Stimulated activated CD4-positive, alpha-beta T cell treated with anti-CD3 and anti-CD28 coated beads, Interleukin-12 subunit alpha, Interleukin-12 subunit beta, amount 100 ng/mL, for 4 hours (primary cell): ENCODE data around the gene GNPTG.

ENCODE experiments used
- DNase-seq: peaks from one replicate; pipeline ENCODE4 v3.0.0-alpha.2; 2020

Gene GNPTG

GRCh38 chr16:1375741-1376410, 24.1 kb downstream of the GNPTG start:
- no peak for DNase-seq

DNA sequence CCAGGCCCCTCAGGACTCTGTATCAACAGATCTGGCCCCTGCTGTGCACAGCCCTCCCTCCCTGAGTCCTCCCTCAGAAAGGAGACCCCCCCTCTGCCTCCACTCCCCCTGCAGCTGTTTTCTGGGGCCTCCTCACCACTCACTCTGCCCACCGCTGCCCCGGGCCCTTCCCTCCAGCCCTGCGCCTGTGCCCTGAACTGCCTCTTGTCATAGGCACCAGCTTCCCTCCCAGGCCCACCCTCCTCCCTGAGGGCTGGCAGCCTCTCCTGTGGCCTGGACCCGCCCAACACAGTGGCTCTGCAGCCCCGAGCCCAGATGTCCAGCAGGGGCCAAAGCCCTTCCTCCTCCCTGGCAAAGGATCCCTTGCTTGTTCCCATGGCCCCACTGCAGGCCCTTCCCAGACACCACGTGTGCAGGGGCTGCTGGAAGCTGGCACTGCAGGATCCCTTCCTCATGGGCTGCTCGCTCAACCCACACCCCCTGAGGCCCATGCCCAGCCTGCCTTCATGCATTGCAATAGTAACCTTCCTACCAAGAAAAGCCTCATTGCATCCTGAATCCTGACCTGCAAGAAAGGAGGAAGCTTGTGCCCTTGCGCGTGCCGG, 25.8 kb downstream of the GNPTG start:
- no peak for DNase-seq

- DNase-seq: no peak
Measured at GRCh38 chr16:1378087-1378803, 26.5 kb downstream of the GNPTG start.

- DNase-seq: peak; percentile 75
Measured at GRCh38 chr16:1378804-1379303, 27.1 kb downstream of the GNPTG start.

GRCh38 chr16:1379304-1380076, 27.8 kb downstream of the GNPTG start:
- DNase-seq: peak; percentile 83

DNA sequence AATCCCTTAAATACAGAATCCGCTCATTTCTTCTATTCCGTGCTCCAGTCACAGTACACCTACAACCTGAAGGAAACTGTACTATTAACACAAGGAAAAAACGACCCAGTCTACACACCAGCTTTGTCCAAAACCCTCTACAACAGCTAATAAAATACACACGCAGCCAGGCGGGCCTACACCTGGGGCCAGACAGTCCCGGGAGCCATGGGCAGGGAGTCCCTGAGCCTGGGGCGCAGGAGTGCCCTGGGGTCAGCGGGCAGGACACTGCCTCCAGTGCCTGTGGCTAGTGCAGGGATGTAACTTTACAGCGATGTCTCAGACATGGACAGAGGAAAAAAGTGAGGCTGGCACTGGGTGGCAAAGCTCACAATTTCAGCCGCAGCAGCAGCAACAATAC, 28.5 kb downstream of the GNPTG start:
- no peak for DNase-seq

GRCh38 chr16:1381612-1382406, 30.1 kb downstream of the GNPTG start:
- DNase-seq: no peak

DNA sequence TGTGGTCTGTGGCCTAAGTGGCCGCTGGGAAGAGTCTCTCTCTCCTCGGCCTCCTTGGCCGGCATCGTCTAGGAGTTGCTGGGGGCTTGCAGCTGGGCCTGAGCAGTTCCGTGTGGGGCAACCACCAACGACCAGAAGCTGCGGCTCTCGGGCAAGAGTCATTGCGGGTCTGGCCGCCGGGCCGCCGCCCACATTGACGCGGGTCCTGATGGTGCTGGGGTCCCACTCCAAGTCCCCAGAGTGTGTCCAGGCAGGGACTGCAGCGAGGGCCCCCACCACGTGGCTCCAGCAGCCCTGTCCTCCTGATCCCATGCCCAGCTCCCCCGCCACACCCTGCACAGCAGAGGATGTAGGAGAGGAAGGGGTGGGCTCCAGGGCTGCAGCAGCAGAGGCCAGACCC, 31.8 kb downstream of the GNPTG start:
- DNase-seq: no peak

- no peak for DNase-seq
Measured at GRCh38 chr16:1385232-1385631, 33.5 kb downstream of the GNPTG start.

DNA sequence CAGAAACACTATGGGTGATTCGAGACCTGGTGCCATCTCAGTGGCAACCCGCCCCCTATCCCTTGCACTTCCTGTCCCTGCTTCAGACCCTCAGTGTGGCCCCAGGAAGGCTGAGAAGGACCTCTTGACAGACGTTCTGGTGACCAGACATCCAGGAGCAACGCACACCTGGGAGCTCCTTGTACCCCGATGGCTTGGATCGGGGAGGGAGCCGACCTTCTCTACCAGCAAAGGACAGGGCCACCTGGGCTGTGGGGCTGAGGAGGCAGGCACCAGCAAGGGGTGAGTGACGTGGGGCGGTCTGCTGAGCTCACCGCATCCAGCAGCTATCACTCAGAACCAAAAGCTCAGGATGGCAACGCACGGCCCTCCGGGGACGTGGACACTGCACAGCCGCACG, 35.6 kb downstream of the GNPTG start:
- DNase-seq: no peak

DNA sequence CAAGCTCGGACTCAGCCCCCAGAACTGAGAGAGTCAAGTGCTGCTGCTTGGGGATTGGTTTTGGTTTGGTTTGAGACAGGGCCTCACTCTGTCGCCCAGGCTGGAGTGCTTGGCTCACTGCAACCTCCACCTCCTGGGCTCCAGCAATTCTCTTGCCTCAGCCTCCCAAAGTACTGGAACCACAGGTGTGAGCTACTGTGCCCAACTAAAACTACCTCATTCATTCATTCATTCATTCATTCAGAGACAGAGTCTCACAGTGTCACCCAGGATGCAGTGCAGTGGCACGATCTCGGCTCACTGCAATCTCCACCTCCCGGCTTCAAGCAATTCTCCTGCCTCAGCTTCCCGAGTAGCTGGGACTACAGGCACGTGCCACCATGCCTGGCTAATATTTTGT, 38.0 kb downstream of the GNPTG start:
- no peak for DNase-seq

DNA sequence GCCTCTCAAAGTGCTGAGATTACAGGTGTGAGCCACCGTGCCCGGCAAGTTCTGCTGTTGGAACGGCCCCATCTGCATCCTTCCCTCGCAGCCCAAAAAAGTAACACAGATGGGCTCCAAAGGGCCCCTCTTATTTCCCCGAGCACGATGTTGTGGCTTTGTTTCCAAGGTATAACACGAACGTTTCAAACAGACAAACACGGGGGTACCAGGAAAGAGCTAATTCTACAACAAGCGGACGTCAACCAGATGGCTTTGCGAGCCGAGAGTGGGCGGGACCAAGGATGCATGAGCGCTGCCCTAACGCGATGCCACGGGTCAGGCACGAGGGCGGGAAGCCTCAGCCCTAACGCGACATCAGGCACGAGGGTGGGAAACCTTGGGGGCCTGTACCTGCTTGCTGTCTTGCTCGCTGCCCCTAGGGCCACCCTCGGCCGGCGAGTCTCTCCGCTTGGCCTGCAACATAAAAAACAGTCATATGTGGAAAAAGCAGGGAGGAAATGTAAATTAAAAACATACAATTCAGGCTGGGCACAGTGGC, 38.6 kb downstream of the GNPTG start:
- DNase-seq: no peak

DNA sequence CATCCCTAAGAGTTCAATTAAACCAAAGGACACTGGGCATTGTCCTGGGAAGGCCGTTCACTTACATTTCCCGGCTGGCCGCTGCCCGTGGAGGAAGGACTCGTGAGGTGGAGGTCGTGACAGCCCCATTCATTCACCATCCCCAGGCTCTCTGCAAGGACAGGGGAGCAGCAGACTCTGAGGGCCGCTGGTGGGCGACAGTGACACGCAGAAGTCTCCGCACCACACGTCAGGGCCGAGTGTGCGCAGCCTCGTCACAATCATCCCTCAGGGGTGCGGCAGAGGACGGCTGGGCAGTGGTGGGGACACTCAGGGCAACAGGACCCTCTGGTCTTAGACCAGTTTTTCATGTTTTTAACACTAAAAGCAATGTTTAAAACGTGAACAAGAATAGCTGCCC, 41.1 kb downstream of the GNPTG start:
- DNase-seq: no peak

- no peak for DNase-seq
Measured at GRCh38 chr16:1393613-1394176, 42.0 kb downstream of the GNPTG start.

- no peak for DNase-seq
Measured at GRCh38 chr16:1394367-1394951, 42.7 kb downstream of the GNPTG start.

GRCh38 chr16:1395444-1396031, 43.8 kb downstream of the GNPTG start:
- DNase-seq: no peak

GRCh38 chr16:1397779-1398178, 46.0 kb downstream of the GNPTG start:
- no peak for DNase-seq

- no peak for DNase-seq
Measured at GRCh38 chr16:1398351-1398750, 46.6 kb downstream of the GNPTG start.

DNA sequence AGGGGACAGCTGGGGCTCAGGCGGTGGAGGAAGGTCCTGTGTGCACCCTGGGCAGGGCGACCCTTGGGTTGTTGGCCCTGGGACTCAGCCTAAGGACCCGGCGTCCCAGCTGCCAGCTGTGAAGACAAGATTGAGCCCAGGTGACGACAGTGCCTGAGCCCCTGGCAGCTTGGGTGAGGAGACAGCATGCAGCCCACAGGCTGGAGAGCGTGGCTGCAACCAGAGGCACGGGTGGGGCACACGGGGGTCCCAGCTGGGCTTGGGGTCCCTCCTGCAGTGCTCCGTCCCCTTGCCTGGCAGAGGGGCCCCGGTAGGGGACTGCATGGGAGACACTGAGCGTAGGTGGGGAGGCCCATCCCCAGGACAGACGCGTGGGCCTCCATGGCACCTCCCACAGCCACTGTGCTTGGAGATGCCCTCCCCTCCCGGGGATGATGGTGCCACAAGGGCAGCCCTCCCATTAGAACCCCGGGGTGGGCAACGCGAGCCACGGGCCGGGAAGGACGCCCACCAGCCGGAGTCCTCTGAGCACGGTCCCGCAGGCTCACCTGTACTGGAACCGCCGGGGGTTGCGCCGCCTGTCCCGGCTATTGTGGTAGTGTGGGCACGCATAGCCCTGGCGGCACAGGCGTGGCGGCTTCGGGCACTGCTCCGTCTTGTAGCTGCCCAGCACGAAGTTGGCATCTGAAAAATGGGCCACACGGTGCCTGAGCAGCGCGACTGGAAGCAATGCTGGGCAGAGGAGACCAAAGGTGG, 47.3 kb downstream of the GNPTG start:
- no peak for DNase-seq

DNA sequence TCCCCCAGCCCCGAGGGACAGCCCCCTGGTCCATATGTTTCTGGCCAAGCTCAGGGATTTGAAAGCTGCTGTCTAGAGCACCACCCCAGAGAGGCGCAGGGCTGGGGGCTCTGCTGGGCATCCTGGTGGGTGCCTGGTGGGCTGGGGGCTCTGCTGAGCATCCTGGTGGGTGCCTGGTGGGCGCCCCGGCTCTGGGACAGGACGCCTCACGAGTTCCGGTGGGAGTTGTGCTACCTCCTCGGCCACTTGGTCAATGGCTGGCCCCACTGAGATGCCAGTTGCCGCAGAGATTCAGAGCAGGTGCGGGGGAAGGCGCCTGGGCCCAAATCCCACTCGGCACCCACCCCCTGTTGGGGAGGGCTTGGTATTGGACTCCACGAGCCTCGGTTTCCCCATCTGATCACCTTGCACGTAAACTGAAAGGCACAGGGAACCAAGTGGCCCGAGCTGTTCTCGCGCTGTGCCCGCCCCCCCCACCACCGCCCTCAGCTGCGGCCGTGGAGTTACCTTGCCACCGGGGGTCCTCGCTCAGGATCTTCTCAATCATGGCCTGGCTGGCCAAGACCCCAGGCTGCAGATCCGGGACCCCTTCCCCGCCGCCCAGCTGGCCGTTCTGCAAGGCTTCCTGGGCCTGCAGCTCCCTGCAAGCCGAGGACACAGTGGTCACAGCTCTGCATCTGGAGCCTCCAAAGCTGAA, 49.5 kb downstream of the GNPTG start:
- DNase-seq: no peak
